ENCODE measurements around the gene EIF3D. TPM values are rescaled to one million over a fixed set of nuclear protein-coding genes. Genes with fewer than 3 reads are reported as not detected.

The EIF3D gene
- total RNA-seq, 1 donor: 393 TPM

- peaks cover 5% of the 10 kb centered on the region for H4K20me1 ChIP-seq (ENCODE audit: insufficient read depth, low read length)
- H3K9me3 ChIP-seq (ENCODE audit: low read depth, low read length): no peaks in the 10 kb centered on the region
- peaks cover 25% of the 10 kb centered on the region for H3K36me3 ChIP-seq (ENCODE audit: insufficient read depth, low read length)
- TF ChIP-seq CTCF (IDR thresholded peaks at IDR 0.05; ENCODE audit: extremely low read depth, low read depth, low read length): peak; percentile 96
- H3K27me3 ChIP-seq (ENCODE audit: insufficient read depth, low read length): no peaks in the 10 kb centered on the region
- H3K27ac ChIP-seq (ENCODE audit: low read depth, low read length): peak overlapping the region; percentile 96
- DNase-seq (ENCODE audit: insufficient read length, low spot score, missing footprints): peak; percentile 94
- no peak overlapping the region for H2AFZ ChIP-seq (ENCODE audit: low read length)
- H3K4me1 ChIP-seq (ENCODE audit: insufficient read depth, low read length): peaks cover 65% of the 10 kb centered on the region
- H3K4me3 ChIP-seq (ENCODE audit: insufficient read depth, low read length): no peak overlapping the region
- peak overlapping the region; percentile 49 for H3K4me2 ChIP-seq (ENCODE audit: insufficient read depth, low read length)
- peaks cover 19% of the 10 kb centered on the region for H3K79me2 ChIP-seq (ENCODE audit: insufficient read depth, low read length)
These were observed 58.6 kb downstream of the EIF3D start for GRCh38 chr22:36470162-36470993.

- Histone ChIP-seq H4K20me1 (ENCODE audit: insufficient read depth, low read length) (peaks cover 5% of the 10 kb centered on the region), H2AFZ (ENCODE audit: low read length) (no peak overlapping the region), H3K4me3 (ENCODE audit: insufficient read depth, low read length) (no peak overlapping the region), H3K4me2 (ENCODE audit: insufficient read depth, low read length) (no peak overlapping the region), H3K9me3 (ENCODE audit: low read depth, low read length) (no peaks in the 10 kb centered on the region), H3K36me3 (ENCODE audit: insufficient read depth, low read length) (peaks cover 16% of the 10 kb centered on the region), H3K27me3 (ENCODE audit: insufficient read depth, low read length) (no peaks in the 10 kb centered on the region), H3K79me2 (ENCODE audit: insufficient read depth, low read length) (peaks cover 19% of the 10 kb centered on the region), H3K4me1 (ENCODE audit: insufficient read depth, low read length) (peaks cover 73% of the 10 kb centered on the region), H3K27ac (ENCODE audit: low read depth, low read length) (peak overlapping the region; percentile 66)
- no peak for DNase-seq (ENCODE audit: insufficient read length, low spot score, missing footprints)
- no peak for TF ChIP-seq CTCF (IDR thresholded peaks at IDR 0.05; ENCODE audit: extremely low read depth, low read depth, low read length)
These were observed 59.8 kb downstream of the EIF3D start for GRCh38 chr22:36469094-36469710.

GRCh38 chr22:36467946-36468345, 61.0 kb downstream of the EIF3D start:
- H3K27ac ChIP-seq (ENCODE audit: low read depth, low read length): peak overlapping the region; percentile 98
- H2AFZ ChIP-seq (ENCODE audit: low read length): no peak overlapping the region
- DNase-seq (ENCODE audit: insufficient read length, low spot score, missing footprints): peak; percentile 97
- peaks cover 19% of the 10 kb centered on the region for H3K79me2 ChIP-seq (ENCODE audit: insufficient read depth, low read length)
- no peaks in the 10 kb centered on the region for H3K27me3 ChIP-seq (ENCODE audit: insufficient read depth, low read length)
- H3K4me1 ChIP-seq (ENCODE audit: insufficient read depth, low read length): peaks cover 73% of the 10 kb centered on the region
- TF ChIP-seq CTCF (IDR thresholded peaks at IDR 0.05; ENCODE audit: extremely low read depth, low read depth, low read length): no peak
- H3K4me3 ChIP-seq (ENCODE audit: insufficient read depth, low read length): peak overlapping the region; percentile 41
- peaks cover 5% of the 10 kb centered on the region for H4K20me1 ChIP-seq (ENCODE audit: insufficient read depth, low read length)
- peak overlapping the region; percentile 74 for H3K4me2 ChIP-seq (ENCODE audit: insufficient read depth, low read length)
- no peaks in the 10 kb centered on the region for H3K9me3 ChIP-seq (ENCODE audit: low read depth, low read length)
- peaks cover 5% of the 10 kb centered on the region for H3K36me3 ChIP-seq (ENCODE audit: insufficient read depth, low read length)

Data from osteoblast (primary cell).